ENCODE data around the gene CRYZL1.

CRYZL1 gene

DNA sequence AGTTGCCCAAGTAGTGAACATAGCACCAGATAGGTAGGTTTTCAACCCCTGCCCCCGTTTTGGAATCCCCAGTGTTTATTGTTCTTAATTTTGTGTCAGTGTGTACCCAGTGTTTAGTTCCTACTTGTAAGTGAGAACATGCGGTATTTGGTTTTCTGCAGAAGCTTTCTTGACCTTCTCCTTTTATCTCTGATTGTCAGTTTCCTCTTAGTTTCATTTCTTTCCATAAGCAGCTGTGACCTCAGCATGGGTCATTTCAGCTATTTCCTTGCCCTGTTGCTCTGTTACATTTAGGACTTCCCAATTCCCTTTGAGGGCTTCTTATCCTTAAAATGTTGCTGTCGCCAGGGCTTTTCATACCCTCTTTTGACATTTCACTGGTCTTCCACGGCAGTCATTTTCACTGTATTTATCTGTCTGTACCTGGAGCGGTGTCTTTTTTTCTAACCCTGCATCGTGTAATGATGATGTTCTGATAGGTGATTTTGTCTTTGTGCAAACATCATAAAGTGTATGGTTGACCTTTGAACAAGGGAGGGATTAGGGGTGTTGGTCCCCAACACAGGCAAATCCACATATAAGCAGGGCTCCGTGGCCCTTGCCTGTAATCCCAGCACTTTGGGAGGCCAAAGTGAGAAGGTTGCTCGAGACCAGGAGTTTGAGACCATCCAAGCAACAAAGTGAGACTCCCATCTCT, 15.7 kb upstream of the CRYZL1 start:
- Histone ChIP-seq H3K4me2 (ENCODE audit: low read length) (no peak overlapping the region), H2AK5ac (ENCODE audit: low read length) (no peak overlapping the region), H3K27me3 (ENCODE audit: insufficient read depth, low read length, poor library complexity) (no peaks in the 10 kb centered on the region), H3K18ac (ENCODE audit: low read length) (no peak overlapping the region), H2BK15ac (replicated peaks; ENCODE audit: low read depth) (no peak overlapping the region), H3K4me3 (ENCODE audit: low read length) (no peak overlapping the region), H3K27ac (ENCODE audit: low read depth, low read length) (no peak overlapping the region), H3K4me1 (ENCODE audit: control insufficient read depth, low read depth, low read length) (peaks cover 26% of the 10 kb centered on the region), H3K36me3 (ENCODE audit: control insufficient read depth, insufficient read depth, low read length) (no peaks in the 10 kb centered on the region), H2BK120ac (ENCODE audit: low read depth, low read length) (no peak overlapping the region), H3K56ac (ENCODE audit: low read length) (no peak overlapping the region), H3K4ac (ENCODE audit: low read depth, low read length) (no peak overlapping the region), H3K23ac (ENCODE audit: low read length) (no peak overlapping the region), H4K5ac (ENCODE audit: low read length) (no peak overlapping the region), H2BK5ac (ENCODE audit: low read length) (no peak overlapping the region), H4K8ac (ENCODE audit: low read depth, low read length) (no peak overlapping the region), H3K9ac (ENCODE audit: low read length) (no peak overlapping the region), H3K79me2 (ENCODE audit: control insufficient read depth, insufficient read depth, low read length) (peaks cover 68% of the 10 kb centered on the region), H3K79me1 (ENCODE audit: low read length) (peaks cover 13% of the 10 kb centered on the region)
- WGBS (ENCODE audit: extremely low coverage, insufficient coverage, low lambda C conversion rate) = no CpG with 5 or more reads among the region's 8 CpGs
- DNase-seq = no peak

DNA sequence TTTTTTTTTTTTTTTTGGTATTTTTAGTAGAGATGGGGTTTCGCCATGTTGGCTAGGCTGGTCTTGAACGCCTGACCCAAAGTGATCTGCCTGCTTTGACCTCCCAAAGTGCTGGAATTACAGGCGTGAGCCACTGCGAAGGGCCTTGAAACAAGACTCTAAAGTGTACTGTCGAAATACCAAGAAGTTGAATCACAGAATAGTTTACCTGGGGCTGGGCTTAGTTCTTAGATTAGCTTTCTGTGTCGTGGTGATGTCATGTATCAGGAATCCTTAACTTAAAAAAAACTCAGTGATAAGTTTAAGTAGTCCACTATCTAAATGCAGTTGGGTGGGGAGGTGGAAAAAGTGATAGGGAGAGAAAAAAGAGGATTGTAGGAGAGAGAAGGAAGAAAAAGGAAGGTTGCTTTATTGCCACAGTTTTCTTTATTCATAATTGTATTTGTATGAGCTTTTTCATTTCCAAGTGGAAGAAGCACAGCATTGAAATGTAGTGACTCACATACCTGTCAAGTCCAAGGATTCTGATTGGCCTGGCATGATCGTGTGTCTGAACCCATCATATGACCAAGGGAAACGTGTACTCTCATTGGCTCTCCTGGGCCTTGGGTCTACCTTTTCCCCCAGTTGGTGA, 14.2 kb upstream of the CRYZL1 start:
- Histone ChIP-seq H2BK15ac (replicated peaks; ENCODE audit: low read depth) (no peak overlapping the region), H3K36me3 (ENCODE audit: control insufficient read depth, insufficient read depth, low read length) (no peaks in the 10 kb centered on the region), H3K4ac (ENCODE audit: low read depth, low read length) (no peak overlapping the region), H3K4me2 (ENCODE audit: low read length) (no peak overlapping the region), H3K79me1 (ENCODE audit: low read length) (peaks cover 16% of the 10 kb centered on the region), H3K4me3 (ENCODE audit: low read length) (no peak overlapping the region), H3K23ac (ENCODE audit: low read length) (no peak overlapping the region), H3K27me3 (ENCODE audit: insufficient read depth, low read length, poor library complexity) (no peaks in the 10 kb centered on the region), H3K27ac (ENCODE audit: low read depth, low read length) (peak overlapping the region; percentile 37), H4K8ac (ENCODE audit: low read depth, low read length) (no peak overlapping the region), H2BK120ac (ENCODE audit: low read depth, low read length) (no peak overlapping the region), H3K56ac (ENCODE audit: low read length) (no peak overlapping the region), H3K79me2 (ENCODE audit: control insufficient read depth, insufficient read depth, low read length) (peaks cover 69% of the 10 kb centered on the region), H2AK5ac (ENCODE audit: low read length) (no peak overlapping the region), H3K18ac (ENCODE audit: low read length) (no peak overlapping the region), H2BK5ac (ENCODE audit: low read length) (no peak overlapping the region), H4K5ac (ENCODE audit: low read length) (no peak overlapping the region), H3K9ac (ENCODE audit: low read length) (no peak overlapping the region), H3K4me1 (ENCODE audit: control insufficient read depth, low read depth, low read length) (peaks cover 26% of the 10 kb centered on the region)
- DNase-seq = peak; percentile 99
- no CpG with 5 or more reads among the region's 8 CpGs for WGBS (ENCODE audit: extremely low coverage, insufficient coverage, low lambda C conversion rate)

DNA sequence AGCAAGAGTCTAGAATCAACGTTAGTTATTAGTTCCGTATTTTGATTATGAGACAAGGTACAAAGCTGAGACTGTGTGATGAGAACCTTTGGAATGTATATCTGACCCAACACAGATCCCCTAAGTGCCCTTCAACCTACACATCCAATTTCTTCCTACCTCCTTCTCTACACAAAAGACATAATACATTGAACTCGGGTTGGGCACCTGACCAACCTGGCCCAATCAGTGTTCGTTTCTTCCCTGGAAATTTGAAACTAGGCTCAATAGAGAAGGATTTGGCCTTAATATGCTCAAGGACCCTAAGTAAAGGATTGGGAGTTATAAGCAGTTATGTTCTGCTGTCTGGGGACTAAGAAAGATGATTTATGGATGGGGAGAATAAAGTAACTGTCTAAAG, 12.9 kb upstream of the CRYZL1 start:
- Histone ChIP-seq H3K23ac (ENCODE audit: low read length) (no peak overlapping the region), H3K27ac (ENCODE audit: low read depth, low read length) (no peak overlapping the region), H3K4me3 (ENCODE audit: low read length) (no peak overlapping the region), H3K4me1 (ENCODE audit: control insufficient read depth, low read depth, low read length) (peaks cover 24% of the 10 kb centered on the region), H3K9ac (ENCODE audit: low read length) (no peak overlapping the region), H2BK5ac (ENCODE audit: low read length) (no peak overlapping the region), H3K79me1 (ENCODE audit: low read length) (peaks cover 20% of the 10 kb centered on the region), H4K5ac (ENCODE audit: low read length) (no peak overlapping the region), H3K27me3 (ENCODE audit: insufficient read depth, low read length, poor library complexity) (no peaks in the 10 kb centered on the region), H3K18ac (ENCODE audit: low read length) (no peak overlapping the region), H2BK120ac (ENCODE audit: low read depth, low read length) (no peak overlapping the region), H2BK15ac (replicated peaks; ENCODE audit: low read depth) (no peak overlapping the region), H2AK5ac (ENCODE audit: low read length) (no peak overlapping the region), H3K56ac (ENCODE audit: low read length) (no peak overlapping the region), H3K4me2 (ENCODE audit: low read length) (no peak overlapping the region), H4K8ac (ENCODE audit: low read depth, low read length) (no peak overlapping the region), H3K36me3 (ENCODE audit: control insufficient read depth, insufficient read depth, low read length) (no peaks in the 10 kb centered on the region), H3K4ac (ENCODE audit: low read depth, low read length) (no peak overlapping the region), H3K79me2 (ENCODE audit: control insufficient read depth, insufficient read depth, low read length) (peaks cover 71% of the 10 kb centered on the region)
- DNase-seq = no peak
- WGBS (ENCODE audit: extremely low coverage, insufficient coverage, low lambda C conversion rate) = no CpG with 5 or more reads among the region's 4 CpGs

DNA sequence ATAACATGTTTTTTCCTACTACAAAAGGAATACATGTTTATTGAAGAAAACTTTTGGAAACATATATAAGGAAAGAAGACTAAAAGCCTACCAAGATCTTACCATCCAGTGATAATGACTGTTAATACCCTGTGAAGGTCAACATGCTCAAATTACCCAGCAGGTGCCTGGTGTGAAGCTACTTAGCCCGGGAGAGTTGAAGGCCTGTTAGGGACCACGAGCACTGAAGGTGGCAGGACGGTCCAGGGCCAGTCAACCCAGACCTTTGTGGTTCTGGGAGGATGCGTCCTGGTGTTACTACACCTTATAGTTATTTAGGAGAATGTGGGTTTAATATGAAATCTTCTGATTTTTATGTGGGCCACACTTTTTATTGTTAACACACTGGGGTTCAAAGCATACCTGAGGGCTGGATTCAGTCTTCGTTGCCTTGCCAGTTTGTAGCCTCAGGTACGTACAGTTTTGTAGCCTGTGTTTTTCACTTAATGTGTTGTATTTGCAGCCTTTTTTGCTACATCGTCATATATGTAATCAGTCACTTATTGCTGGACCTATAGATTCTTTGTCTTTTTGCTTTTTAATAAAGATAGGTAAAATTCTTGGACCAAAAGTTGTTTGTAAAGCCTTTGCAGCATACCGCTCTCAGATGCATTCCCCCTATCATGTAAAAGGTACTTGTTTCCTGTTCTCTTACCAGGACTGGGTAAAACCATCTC, 10.6 kb upstream of the CRYZL1 start:
- no peak overlapping the region for H2AK5ac ChIP-seq (ENCODE audit: low read length)
- no peak overlapping the region for H3K4me3 ChIP-seq (ENCODE audit: low read length)
- H4K8ac ChIP-seq (ENCODE audit: low read depth, low read length) = no peak overlapping the region
- H2BK120ac ChIP-seq (ENCODE audit: low read depth, low read length) = no peak overlapping the region
- H3K18ac ChIP-seq (ENCODE audit: low read length) = no peak overlapping the region
- no peaks in the 10 kb centered on the region for H3K27me3 ChIP-seq (ENCODE audit: insufficient read depth, low read length, poor library complexity)
- peaks cover 18% of the 10 kb centered on the region for H3K79me1 ChIP-seq (ENCODE audit: low read length)
- no peak overlapping the region for H2BK15ac ChIP-seq (replicated peaks; ENCODE audit: low read depth)
- H3K4me2 ChIP-seq (ENCODE audit: low read length) = no peak overlapping the region
- H3K27ac ChIP-seq (ENCODE audit: low read depth, low read length) = no peak overlapping the region
- H2BK5ac ChIP-seq (ENCODE audit: low read length) = no peak overlapping the region
- peak; percentile 65 for DNase-seq
- H3K4me1 ChIP-seq (ENCODE audit: control insufficient read depth, low read depth, low read length) = peaks cover 10% of the 10 kb centered on the region
- no peak overlapping the region for H3K23ac ChIP-seq (ENCODE audit: low read length)
- no peak overlapping the region for H4K5ac ChIP-seq (ENCODE audit: low read length)
- WGBS (ENCODE audit: extremely low coverage, insufficient coverage, low lambda C conversion rate) = no CpG with 5 or more reads among the region's 8 CpGs
- H3K56ac ChIP-seq (ENCODE audit: low read length) = no peak overlapping the region
- H3K79me2 ChIP-seq (ENCODE audit: control insufficient read depth, insufficient read depth, low read length) = peaks cover 68% of the 10 kb centered on the region
- no peak overlapping the region for H3K9ac ChIP-seq (ENCODE audit: low read length)
- no peak overlapping the region for H3K4ac ChIP-seq (ENCODE audit: low read depth, low read length)
- H3K36me3 ChIP-seq (ENCODE audit: control insufficient read depth, insufficient read depth, low read length) = no peaks in the 10 kb centered on the region

DNA sequence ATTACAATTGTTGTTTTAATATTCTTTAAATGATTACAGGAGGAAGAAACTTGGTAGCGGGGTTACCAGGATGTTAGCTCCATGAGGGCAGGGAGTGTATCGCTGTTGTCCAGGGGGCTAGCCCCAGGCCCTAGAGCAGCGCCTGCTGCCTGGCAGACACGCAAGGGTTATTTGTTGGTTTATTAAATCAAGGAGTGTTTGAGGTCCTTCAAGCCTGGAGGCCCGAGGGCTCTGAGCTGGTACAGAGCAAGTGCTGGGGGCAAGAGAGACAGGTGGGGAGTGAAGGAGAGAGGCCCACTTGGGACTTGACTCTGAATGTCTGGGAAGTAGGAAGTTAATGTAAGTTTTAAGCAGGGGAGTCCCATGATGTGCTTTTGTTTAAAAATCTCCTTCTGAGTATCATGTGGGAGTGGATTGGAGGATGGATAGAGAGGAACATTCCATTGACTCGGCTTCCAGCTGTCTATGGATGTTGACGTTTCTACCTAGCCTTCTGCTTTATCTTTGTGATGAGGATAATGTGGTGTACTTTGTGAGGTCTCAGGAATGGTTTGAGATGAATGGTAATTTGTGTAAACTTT, 9.5 kb upstream of the CRYZL1 start:
- no peaks in the 10 kb centered on the region for H3K27me3 ChIP-seq (ENCODE audit: insufficient read depth, low read length, poor library complexity)
- H2AK5ac ChIP-seq (ENCODE audit: low read length) = no peak overlapping the region
- no peak overlapping the region for H3K23ac ChIP-seq (ENCODE audit: low read length)
- H3K79me2 ChIP-seq (ENCODE audit: control insufficient read depth, insufficient read depth, low read length) = peaks cover 68% of the 10 kb centered on the region
- H3K56ac ChIP-seq (ENCODE audit: low read length) = no peak overlapping the region
- H3K4me3 ChIP-seq (ENCODE audit: low read length) = no peak overlapping the region
- WGBS (ENCODE audit: extremely low coverage, insufficient coverage, low lambda C conversion rate) = no CpG with 5 or more reads among the region's 7 CpGs
- H2BK15ac ChIP-seq (replicated peaks; ENCODE audit: low read depth) = no peak overlapping the region
- no peak for DNase-seq
- peaks cover 9% of the 10 kb centered on the region for H3K4me1 ChIP-seq (ENCODE audit: control insufficient read depth, low read depth, low read length)
- no peak overlapping the region for H3K4me2 ChIP-seq (ENCODE audit: low read length)
- no peak overlapping the region for H4K8ac ChIP-seq (ENCODE audit: low read depth, low read length)
- H2BK5ac ChIP-seq (ENCODE audit: low read length) = no peak overlapping the region
- H3K79me1 ChIP-seq (ENCODE audit: low read length) = peaks cover 18% of the 10 kb centered on the region
- no peaks in the 10 kb centered on the region for H3K36me3 ChIP-seq (ENCODE audit: control insufficient read depth, insufficient read depth, low read length)
- H4K5ac ChIP-seq (ENCODE audit: low read length) = no peak overlapping the region
- no peak overlapping the region for H2BK120ac ChIP-seq (ENCODE audit: low read depth, low read length)
- H3K27ac ChIP-seq (ENCODE audit: low read depth, low read length) = no peak overlapping the region
- no peak overlapping the region for H3K18ac ChIP-seq (ENCODE audit: low read length)
- H3K4ac ChIP-seq (ENCODE audit: low read depth, low read length) = no peak overlapping the region
- no peak overlapping the region for H3K9ac ChIP-seq (ENCODE audit: low read length)
